Activated CD4-positive, alpha-beta T cell treated with anti-CD3 and anti-CD28 coated beads for 48 hours (primary cell): ENCODE data around the gene GSTK1.
A peak's percentile ranks its signal among the peaks of the same experiment; 100 is the strongest.
"Not testable (repeated sequence)": the region's sequence is repeated elsewhere in the genome, so short reads cannot be mapped to it uniquely, and the experiment has no call there.

Source experiments
- DNase-seq: peaks from one replicate; pipeline ENCODE4 v3.0.0-alpha.2; 2020

Gene GSTK1

GRCh38 chr7:143279186-143280098, 16.2 kb downstream of the GSTK1 start:
- DNase-seq = no peak

DNA sequence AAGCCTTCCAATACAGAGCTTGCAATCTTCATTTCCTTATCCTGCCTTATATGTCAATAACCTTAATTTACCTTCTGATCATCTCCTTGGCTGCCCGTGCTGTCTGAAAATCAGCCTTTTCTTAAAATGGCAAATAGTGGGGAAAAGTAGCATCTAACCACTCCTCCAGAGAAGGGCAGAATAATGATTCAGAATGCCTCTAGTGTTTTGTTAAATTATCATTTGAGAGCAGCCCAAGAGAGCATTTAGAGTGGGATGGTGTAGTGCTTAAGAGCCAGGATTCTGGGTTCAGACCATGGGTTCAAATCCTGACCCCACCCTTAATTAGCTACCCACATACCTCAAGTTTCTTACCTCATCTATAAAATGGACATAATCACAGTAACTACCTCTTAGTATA, 16.9 kb downstream of the GSTK1 start:
- no peak for DNase-seq

DNA sequence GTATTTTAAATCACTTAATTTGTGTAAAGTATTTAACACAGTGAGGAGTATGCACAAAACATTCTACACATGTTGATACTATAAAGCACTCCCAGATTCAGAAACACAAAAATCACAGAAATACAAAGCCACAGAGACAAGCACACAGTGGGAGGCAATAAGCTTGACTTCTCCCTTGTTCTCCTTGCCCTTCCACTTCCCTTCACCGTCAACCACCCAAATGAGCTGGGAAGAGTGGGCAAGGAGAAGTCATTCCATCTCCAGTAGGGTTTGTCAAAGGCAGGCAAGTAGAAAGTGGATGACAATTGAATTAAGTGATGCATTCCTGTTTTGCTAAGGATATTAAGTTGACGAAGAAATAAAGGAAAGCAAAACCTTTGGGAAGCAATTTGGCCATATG, 17.3 kb downstream of the GSTK1 start:
- DNase-seq = no peak

DNA sequence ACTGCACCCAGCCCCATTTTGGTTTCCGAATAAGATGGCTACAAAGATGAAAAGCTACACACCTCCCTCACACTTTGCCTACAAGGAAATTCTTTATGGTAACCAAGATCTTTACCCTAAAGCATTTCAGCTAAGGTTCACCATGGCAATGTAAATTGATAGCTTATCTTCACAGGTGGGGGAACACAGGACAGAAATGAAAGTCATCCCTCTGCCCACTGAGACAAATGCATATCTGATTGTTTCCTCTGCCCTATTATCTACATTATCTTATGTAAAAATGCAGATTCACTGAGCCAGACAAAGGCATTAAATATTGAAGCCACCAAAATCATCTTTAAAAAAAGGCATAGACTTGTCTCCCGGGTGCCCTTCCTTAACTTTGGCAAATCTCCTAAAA, 18.3 kb downstream of the GSTK1 start:
- DNase-seq = no peak

- DNase-seq = no peak
Observed at GRCh38 chr7:143282124-143282523, 18.9 kb downstream of the GSTK1 start.

DNA sequence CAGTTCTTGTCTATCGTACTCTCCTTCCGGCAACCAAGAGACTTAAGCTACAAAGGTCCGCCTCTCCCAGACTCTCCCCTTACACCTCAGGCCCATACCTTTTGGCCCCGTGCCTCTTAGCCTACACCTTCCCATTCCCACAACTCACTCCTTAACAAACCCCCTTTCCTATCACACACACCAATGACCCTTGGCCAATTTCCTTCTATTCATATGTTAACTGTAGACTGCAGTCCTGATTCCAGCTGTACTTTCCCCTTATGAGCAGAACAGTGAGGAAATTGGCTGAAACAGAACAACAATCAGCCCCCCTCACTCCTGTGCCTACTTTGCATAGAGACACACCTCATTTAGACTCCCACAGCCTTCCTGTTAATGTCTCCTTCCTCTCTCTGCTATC, 20.1 kb downstream of the GSTK1 start:
- no peak for DNase-seq

DNA sequence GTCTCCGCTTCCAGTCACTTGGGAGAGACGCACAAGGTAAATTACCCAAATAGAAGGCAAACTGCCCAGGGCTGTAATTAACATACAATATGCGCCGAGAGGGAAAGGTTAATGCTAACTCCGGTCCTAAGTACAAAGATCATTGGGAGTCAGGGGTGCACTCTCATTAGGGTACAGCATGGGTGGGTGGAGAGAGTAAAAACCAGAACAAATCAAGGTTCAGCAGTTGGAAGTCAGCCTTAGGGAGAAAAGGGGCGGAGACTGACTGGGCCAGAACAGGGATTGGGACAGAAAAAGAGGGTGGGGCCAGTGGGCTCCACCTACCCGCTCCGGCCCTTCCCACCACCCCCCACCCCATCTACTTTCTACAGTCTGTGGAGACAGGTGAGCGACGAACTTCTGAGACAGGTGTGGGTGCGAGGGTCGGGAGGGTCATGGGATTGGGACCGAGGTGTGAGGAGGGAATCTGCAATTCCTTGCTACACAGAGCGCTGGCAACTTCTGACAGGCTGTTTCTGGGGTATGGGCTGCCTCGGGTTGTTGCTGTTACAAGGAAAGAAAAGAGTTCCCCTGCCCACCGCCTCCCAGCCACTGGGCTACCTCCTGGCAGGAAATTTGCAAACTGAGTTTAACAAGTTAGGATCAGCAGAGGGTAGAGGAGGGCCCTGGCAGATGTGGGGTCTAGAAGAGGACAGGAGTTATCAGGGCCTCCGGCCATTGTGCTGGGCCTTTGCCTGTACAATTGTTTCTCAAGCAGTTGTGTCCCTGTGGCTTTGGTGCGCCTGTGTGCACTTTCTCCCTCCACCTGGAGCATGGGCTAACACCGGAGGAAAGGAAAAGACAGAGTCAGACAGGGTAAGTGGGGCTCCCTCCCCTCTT, 21.6 kb downstream of the GSTK1 start, which contains the start of gene TMEM139:
Gene TMEM139, plus strand, starts transcription at position 368 of the 879 bp plus-strand sequence. CDS start 1,000 bp downstream, outside the sequence.
- no peak for DNase-seq

GRCh38 chr7:143285470-143285778, 22.2 kb downstream of the GSTK1 start:
- no peak for DNase-seq

GRCh38 chr7:143285806-143286521, 22.7 kb downstream of the GSTK1 start:
- no peak for DNase-seq

GRCh38 chr7:143286522-143286890, 23.3 kb downstream of the GSTK1 start:
- DNase-seq = no peak

GRCh38 chr7:143287339-143287934, 24.2 kb downstream of the GSTK1 start:
- no peak for DNase-seq

GRCh38 chr7:143287935-143288826, 24.9 kb downstream of the GSTK1 start, which contains the start of gene CASP2:
CASP2 (plus strand) TSS chr7:143288351; CDS start chr7:143288456, 105 bp downstream.
- peak; percentile 99 for DNase-seq

- DNase-seq = no peak
Observed at GRCh38 chr7:143288836-143289235, 25.6 kb downstream of the GSTK1 start.

DNA sequence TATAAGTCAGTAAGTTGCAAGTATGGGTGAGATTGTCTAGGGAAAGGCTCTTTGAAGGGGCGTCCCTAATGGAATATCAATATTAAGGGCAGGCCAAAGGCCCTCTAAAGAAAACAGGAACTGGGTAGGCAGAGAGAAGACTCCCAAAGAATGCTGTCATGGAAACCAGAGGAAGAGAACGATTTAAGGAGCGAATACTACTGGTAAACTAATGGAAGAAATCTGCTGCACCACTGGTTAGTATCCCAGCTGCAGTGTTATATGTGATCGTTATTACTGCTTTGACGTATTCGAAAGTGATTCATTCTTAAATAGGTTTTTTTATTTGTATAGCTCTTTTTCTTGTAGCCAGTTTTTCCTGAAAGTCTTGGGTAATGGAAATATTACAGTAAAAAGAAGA, 26.2 kb downstream of the GSTK1 start:
- no peak for DNase-seq

GRCh38 chr7:143289888-143290287, 26.6 kb downstream of the GSTK1 start:
- DNase-seq = not testable (repeated sequence)

DNA sequence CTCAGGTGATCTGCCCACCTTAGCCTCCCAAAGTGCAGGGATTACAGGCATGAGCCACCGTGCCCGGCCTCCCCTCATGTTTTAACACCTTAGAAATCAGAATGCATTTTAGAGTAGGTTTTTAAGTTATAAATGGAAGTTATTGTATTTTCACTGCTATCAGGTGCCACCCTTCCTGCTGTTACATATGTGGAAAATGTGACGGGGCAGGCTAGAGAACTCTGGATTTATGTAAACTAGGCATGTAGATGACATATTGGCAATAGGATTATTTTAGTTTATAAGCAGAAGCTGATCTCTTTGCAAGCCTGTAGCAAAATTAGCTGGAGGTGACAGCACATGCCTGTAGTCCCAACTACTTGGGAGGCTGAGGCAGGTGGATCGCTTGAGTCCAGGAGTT, 27.1 kb downstream of the GSTK1 start:
- no peak for DNase-seq

- DNase-seq = no peak
Observed at GRCh38 chr7:143292876-143293275, 29.6 kb downstream of the GSTK1 start.

- DNase-seq = no peak
Observed at GRCh38 chr7:143295870-143296269, 32.6 kb downstream of the GSTK1 start.

DNA sequence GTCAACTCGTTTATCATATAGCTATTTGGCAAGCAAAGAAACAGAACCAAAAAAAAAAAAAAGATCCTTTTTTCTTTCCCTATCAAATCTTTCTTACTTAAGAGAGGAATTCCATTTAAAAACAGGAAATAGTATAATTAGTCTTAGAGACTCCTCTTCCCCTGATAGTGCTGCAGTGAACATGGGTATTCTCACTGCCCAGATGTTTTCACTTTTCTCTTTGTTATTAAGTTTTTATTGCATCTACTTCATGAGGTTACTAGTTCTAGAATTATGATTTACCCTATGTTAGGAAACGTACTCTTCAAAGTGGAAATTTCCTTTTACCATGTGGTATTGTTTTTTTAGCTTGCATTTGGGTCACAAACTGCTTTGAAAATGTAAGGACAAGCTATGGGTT, 33.4 kb downstream of the GSTK1 start:
- DNase-seq = no peak

DNA sequence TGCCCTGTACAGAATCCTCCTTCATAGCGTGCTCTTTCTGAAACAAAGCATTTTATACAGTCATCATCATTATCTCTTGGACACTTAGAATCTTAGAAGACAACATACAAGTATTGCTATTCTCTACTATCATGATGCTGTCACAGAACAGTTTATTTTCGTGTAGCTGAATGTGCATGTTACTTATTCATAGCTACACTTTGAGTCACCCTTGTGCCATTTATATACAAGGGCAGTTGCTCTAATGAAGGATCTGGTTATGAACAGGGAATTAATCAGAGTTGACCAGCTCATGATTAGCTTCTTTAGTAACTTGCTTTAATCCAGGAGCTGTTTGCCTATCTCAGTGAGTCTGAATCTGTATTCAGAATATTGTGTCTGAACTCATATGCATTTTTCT, 36.1 kb downstream of the GSTK1 start:
- DNase-seq = no peak

GRCh38 chr7:143299840-143300239, 36.6 kb downstream of the GSTK1 start:
- peak; percentile 70 for DNase-seq
